ENCODE measurements around the gene LSP1.

DNA sequence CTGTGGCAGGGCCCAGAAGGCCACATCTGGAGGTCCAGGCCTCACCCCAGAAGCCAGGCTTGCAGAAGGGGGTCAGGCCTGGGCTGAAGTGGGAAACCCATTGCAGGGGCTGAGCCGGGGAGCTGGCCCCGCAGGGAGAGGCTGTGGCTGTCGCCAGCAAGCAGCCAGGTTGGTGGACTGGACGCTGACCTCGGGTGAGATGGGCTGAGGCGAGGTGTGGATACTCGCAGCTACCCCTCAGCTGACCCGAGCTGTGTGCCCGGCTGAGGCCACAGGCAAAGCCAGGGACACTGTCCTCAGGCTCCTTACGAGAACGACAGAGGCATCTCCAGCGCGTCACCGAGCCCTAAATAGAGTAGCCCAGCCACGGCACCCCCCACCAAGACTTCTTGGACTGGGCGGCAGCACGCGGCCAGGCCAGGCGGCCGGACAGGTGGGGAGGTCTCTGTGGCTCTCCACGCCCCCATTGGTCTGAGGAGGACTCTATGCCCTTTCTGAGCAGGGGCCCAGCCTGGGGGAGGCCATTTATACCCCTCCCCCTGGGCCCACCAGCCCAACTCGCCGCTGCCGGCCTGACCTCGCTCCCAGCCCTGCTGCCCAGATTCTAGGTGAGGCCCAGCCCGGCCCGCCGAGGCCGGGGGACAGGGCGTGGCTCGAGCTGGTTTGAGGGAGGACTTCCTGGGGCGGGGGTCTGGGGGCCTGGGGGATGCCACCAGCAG, 14.3 kb upstream of the LSP1 start, which contains the start of gene TNNI2:
- TF ChIP-seq, protein P1, sequence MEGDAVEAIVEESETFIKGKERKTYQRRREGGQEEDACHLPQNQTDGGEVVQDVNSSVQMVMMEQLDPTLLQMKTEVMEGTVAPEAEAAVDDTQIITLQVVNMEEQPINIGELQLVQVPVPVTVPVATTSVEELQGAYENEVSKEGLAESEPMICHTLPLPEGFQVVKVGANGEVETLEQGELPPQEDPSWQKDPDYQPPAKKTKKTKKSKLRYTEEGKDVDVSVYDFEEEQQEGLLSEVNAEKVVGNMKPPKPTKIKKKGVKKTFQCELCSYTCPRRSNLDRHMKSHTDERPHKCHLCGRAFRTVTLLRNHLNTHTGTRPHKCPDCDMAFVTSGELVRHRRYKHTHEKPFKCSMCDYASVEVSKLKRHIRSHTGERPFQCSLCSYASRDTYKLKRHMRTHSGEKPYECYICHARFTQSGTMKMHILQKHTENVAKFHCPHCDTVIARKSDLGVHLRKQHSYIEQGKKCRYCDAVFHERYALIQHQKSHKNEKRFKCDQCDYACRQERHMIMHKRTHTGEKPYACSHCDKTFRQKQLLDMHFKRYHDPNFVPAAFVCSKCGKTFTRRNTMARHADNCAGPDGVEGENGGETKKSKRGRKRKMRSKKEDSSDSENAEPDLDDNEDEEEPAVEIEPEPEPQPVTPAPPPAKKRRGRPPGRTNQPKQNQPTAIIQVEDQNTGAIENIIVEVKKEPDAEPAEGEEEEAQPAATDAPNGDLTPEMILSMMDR (conservative IDR thresholded peaks at IDR 0.05; ENCODE audit: low read length) = no peak
- no peak for TF ChIP-seq EZH2phosphoT487 (IDR thresholded peaks at IDR 0.05; ENCODE audit: borderline replicate concordance, low read depth, low read length)
